ENCODE measurements around the gene PITPNC1. TPM values are rescaled to one million over a fixed set of nuclear protein-coding genes. Genes with fewer than 3 reads are reported as not detected.
"Not testable (repeated sequence)": the region's sequence is repeated elsewhere in the genome, so short reads cannot be mapped to it uniquely, and the experiment has no call there.

PITPNC1 gene
- total RNA-seq, 1 experiment from 2014 or later = 6.4 TPM

DNA sequence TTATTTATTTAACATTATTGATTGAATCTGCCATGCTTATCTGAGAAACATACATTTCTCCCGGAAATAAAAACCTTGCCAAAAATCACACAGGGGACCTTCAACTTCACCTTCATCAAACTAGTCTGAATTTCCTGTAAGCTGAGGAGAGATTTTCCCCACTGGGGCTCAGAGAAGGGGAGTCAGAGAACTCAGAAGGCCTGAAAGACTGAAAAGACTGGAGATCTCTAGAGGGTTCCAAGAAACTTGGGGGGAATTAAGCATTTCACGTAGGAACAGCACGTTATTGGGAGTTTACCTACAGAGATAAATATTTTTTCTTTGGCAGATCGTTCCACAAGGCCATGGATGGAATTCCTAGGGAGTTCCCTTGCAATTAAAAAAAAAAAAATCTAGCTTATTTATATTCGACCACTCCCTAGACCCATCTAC, 340.1 kb downstream of the PITPNC1 start:
- no peak for DNase-seq (ENCODE audit: low read depth)

DNA sequence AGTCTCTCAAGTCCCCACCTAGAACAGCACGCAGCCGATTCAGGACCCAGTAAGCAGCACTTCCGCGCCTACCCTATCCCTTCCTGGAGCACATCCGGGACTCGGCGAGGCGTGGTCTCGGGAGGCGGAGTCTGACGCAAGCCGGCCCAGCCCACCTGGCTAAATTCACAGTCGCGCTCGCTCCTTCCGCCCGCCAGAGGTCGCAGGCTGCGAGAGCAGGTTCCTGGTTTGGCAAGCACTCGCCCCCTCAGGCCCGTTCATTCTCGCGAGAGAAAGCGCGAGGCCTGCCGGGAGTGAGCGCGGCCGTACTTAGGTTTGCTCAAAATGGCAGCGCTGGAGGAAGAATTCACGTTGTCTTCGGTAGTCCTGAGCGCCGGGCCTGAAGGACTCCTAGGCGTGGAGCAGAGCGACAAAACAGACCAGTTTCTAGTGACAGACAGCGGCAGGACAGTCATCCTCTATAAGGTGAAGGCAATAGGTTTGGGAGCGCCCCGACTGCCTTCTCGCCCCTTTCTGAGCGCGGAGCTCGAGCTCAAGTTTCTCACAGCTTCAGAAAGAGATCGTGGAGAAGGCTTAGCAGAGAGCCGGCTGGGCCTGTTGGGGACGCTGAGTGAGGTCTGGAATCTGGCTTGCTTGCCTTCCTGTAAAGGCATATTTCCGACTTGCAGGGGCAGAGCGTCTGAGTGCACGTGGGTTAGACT, 340.7 kb downstream of the PITPNC1 start, which contains the start of gene NOL11:
Gene NOL11, plus strand, starts transcription at position 313 of the 701 bp plus-strand sequence. Its CDS starts 12 bp downstream, at position 325.
- DNase-seq (ENCODE audit: low read depth) = peak; percentile 98

DNA sequence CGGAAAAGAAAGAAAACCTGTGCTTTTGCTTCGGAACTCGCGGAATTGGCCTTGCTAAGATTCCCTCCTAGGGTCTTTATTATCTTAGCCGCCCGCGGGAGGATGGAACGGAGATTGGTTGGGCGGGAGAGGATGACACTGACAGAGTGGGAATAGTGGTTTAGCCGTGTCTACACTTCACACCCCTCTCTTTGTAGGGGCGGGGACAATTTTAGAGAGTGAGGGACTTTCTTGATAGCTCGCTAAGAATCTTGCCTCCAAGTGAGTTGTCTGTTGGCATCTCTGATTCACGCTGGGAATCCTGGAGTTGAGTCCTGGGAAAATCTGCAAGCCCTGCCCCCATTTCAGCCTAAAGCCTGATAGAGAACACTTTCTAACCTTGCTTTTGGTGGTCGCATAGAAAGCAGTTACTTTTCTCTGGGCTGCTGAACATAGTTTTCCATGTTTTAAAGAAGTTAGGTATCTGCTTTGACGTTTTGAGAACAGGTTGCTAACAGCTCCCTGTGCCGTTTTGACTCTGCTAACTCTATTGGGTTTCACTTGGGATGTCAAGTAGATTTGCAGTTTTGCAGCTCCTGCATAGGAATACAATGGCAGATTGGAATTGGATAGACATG, 341.4 kb downstream of the PITPNC1 start:
- peak; percentile 29 for DNase-seq (ENCODE audit: low read depth)

DNA sequence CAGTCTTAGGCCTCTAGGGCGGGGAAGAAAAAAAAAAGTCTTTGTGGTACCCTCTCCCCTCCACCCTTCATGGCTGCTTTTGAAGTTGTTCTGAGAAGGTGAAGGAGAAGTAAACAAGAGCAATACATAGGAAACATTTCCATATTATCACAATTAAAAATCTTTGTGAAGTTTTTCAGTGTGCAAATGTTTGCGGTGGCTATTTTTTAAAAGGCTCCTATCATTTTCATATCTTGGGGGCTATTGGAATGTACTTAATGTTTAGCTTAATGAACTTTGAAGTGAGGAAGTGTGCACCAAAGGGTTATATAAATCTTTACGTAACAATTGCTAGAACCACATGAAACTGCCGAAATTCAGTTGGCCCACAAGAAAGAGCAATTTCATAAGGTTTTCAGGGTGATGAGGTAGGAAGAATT, 348.3 kb downstream of the PITPNC1 start:
- DNase-seq (ENCODE audit: low read depth) = no peak

DNA sequence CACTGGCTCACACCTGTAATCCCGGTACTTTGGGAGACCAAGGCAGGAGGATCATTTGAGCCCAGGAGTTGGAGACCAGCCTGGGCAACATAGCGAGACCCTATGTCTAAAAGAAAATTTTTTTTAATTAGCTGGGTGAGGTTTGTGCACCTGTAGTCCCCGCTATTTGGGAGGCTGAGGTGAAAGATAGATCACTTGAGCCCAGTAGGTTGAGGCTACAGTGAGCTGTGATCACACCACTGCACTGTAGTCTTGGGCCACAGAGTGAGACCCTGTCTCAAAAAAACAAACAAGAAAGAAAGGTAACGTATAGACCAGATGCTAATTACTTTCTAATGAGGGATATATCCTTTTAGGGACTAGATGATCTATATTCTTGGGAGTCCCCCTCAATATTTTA, 348.7 kb downstream of the PITPNC1 start:
- no peak for DNase-seq (ENCODE audit: low read depth)

DNA sequence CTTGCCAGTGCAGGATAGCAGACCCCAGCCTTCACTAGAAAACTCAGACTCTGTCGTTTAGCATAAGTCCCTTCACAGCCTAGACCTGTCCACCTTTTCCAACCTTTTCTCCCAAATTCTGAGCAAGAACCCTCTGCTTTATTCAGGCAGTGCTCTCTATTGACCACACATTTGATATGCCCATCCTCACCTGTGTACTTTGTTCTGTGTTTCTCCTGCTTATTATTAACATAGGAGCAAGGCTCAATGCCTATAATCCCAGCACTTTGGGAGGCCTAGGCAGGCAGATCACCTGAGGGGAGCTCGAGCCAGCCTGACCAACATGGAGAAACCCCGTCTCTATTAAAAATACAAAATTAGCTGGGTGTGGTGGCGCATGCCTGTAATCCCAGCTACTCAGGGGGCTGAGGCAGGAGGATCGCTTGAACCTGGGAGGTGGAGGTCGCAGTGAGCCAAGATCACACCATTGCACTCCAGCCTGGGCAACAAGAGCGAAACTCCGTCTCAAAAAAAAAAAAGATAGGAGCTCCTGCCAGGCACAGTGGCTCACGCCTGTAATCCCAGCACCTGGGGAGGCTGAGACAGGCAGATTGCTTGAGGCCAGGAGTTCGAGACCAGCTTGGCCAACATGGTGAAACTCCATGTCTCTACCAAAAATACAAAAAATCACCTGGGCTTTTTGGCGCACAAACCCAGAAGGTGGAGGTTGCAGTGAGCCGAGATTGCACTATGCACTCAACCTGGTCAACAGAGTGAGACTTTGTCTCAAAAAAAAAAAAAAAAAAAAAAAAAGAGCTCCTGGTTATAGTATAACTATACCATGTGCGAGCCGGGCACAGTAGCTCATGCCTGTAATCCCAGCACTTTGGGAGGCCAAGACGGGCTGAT, 350.3 kb downstream of the PITPNC1 start:
- not testable (repeated sequence) for DNase-seq (ENCODE audit: low read depth)

DNA sequence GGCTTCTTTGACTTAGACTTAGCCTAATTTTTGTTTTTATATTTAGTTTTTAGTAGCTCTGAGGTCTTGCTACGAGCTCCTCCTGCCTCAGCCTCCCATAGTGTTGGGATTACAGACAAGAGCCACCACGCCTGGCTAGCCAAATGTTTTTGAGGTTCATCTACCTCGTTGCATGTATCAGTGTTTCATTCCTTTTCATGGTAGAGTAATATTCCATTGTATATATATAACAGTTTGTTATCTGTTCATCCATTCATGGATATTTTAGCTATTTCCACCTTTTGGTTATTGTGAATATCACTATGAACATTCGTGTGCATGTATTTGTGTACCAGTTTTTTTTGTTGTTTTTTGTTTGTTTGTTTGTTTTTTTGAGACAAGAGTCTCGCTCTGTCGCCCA, 352.8 kb downstream of the PITPNC1 start:
- DNase-seq (ENCODE audit: low read depth) = no peak

DNA sequence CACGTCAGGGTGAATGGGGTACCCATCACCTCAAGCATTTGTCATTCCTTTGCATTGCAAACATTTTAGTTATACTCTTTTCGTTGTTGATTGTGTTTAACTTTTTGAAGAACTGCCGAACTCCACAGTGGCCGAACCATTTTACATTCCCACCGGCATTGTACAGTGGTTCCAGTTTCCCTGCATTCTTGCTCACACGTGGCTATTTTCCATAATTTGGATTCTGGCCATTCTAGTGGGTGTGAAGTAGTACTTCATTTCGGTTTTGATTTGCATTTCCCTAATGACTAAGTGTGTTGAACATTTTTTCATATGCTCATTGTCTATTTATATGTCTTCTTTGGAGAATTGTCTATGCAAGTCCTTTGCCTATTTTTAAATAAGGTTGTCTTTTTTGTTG, 353.6 kb downstream of the PITPNC1 start:
- DNase-seq (ENCODE audit: low read depth) = no peak

DNA sequence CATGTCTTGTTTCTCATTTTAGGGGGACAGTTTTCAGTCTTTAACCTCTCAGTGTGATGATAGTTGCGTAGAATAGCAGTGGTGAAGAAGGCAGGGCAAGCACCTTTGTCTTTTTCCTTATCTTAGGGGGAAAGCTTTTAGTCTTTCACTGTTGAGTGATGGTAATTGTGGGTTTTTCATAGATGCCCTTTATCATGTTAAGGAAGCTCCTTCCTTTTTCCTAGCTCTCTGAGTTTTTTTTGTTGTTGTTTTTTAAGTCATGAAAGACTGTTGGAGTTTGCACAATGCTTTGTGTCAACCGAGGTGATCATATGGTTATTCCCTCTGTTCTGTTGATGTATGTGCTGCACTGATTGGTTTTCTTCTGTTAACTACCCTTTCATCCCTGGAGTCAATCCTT, 356.4 kb downstream of the PITPNC1 start:
- no peak for DNase-seq (ENCODE audit: low read depth)

DNA sequence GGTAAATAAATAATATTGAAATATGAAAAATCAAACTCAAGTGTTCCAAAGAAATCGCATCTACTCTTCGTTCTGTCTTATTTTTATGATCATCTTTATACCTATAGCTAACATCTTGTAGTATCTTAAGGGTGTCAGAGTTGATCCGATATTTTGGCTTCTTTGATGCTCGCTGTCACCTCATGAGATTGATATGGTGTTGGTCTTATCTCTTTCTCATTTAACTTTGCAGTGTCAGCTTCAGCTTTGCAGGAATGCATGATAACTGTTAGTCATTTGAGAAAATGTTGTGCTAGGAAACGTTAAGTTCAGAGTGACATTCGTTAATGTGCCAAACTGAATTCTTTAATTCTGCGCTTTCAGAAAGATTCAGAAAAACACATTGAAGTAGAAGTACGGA, 360.1 kb downstream of the PITPNC1 start:
- DNase-seq (ENCODE audit: low read depth) = no peak

DNA sequence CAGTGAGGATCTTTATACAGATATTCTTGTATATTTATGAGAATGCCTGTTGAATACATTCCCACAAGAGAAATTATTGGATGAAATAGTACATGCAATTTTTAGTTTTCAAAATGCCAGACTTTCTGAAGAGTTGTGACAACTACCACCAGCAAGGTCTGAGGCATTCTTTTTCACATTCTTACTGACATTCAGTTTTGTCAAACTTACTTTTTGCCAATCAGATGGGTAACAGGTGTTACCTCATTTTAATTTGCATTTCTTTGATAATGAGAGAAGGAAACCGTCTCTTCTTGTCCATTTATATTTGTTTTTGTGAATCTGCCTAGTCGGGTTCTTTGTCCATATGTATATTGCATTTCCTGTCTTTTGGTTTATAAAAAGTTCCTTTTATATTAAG, 364.9 kb downstream of the PITPNC1 start:
- DNase-seq (ENCODE audit: low read depth) = no peak

Small RNAs within 50 kb of the gene (small RNA-seq; reads per million reads assigned to genes)
- gene MIR548AA2 (not detected), gene MIR548D2 (not detected), gene RF00019 (not detected), gene RN7SL756P (not detected), gene SNORA38B (1.9 reads per million, percentile 82 among the genes with 10 or more reads in this experiment)

Other genes with a start within 250 kb of the PITPNC1 start
- 15.1 and 16.5 TPM in 2 replicates for gene HELZ, start 132.1 kb upstream of the PITPNC1 start, total RNA-seq (2014; rRNA removed; shearing (Covaris generic))
- gene PSMD12, start 10.7 kb upstream of the PITPNC1 start, total RNA-seq (2014; rRNA removed; shearing (Covaris generic)) = 41.6 and 54.9 TPM in 2 replicates

Measured in HT1080 (cell line).